HG02763 (cell line): Measurements from ENCODE around the gene HAPLN1.

Experiments
- ATAC-seq: cut with Tn5 transposase; IDR thresholded peaks from one replicate; pipeline ENCODE4 v1.9.1; 2021; ENCODE audit warnings: mild to moderate bottlenecking, moderate library complexity; ENCODE audit not compliant: unreplicated experiment

Gene HAPLN1

DNA sequence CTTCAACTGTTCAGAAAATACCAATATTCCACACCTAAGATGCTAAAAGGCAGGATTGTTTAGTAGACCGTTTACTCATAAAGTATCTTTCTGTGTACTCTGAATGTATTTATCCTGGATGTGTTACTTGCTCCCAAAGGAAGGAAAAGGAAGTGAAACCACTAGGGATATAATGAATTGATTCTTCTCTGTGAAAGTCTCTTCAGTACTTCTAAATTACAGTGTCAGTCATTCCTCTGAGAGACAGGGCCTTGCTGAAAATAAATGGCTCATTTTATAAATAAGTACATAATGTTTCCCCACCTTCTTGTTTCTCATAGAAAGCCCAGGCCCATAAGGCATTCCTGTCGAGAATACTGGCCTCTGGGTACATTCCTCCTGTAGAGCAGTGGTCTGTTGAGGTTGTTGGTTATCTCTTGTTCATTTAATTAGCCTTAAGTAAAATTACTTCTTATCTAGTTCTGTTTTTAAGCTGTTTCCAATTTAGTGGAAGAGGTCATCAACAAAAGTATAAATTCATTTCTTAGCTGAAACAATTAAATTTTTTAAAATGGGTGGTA is 1.6 kb downstream of the HAPLN1 start:
- no peak for ATAC-seq

DNA sequence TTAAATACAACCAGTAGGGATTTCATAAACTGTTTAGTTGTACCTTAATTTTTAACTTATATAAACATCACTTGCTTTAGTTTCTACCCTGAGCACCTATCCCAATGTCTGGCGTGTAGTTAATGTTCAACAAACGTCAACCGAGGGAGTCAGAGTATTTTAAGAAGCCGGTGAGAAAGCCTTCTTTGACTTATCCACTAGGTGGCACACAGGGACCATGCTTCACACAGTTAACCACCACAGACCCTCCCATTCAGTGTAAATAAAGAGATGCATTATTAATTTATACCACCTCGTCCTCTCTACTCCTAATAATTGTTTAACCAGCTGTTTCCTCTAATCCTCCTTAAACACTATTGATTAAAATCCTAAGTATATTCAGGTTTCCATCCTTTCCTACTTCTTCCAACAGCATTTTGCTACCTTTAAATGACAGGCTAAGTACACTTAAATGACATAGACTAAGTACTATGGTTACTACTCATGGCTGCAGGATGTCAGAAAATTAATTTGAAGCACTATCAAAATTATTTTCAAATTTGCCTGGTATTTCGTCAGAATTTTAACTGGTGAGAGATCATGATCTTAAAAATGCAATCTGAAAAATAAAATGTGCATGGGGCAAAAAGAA is 2.3 kb downstream of the HAPLN1 start:
- peak; percentile 83 for ATAC-seq

DNA sequence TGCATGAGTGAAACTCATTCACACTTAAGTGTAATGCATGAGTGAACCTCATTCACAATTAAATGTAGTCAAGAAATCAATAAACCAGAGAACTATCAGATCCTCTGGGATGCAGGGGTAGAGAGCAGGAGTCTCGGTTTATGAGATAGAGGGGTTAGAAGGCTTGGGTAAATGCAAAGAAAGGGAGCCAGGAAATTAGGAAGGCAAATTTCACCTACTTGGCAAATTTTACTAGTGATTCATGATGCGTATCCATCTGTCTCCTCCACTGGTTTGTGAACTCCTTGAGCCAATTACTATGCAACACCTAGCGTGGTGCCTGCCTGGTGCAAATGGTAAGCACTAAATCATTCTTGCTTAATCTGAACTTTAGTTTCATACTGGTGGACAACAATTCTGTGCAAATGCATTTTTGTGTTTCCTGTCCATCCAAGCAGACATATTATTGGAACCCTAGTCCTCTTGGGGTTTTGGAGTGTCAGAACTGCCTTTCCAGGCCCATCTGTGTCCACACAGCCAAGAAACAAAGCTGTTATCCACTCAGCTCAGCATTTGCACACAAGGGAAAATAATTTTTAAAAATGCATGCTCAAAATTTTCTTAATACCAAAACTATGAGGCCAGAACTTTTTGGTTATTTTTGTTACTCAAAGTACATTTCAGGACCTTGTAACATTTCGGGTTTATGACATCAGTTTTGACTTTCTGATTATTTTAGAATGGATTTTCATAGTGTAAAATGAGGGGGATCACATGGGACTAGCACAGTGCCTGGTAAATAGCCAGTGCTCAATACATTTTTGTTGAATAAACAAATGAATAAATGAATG is 5.2 kb downstream of the HAPLN1 start:
- ATAC-seq, result no peak

DNA sequence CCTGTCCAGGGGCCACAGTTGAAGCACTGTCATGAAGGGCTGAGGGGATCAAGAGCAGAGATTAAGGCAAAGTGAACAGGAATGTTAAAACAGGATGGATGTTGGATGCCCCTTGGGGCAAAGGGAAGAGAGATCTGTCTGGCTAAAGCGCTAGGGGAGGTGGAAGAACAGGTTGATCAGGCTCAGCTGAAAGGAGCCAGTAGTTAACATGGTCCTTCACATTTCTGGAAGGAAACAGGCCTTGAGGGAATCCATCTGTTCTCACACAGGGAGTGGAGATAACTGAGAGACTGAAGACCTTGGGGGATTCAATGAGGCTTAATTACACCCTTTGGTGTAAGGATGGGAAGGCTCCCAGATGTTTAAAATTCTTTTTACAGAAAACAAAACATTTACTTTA is 5.8 kb downstream of the HAPLN1 start:
- ATAC-seq, result no peak

DNA sequence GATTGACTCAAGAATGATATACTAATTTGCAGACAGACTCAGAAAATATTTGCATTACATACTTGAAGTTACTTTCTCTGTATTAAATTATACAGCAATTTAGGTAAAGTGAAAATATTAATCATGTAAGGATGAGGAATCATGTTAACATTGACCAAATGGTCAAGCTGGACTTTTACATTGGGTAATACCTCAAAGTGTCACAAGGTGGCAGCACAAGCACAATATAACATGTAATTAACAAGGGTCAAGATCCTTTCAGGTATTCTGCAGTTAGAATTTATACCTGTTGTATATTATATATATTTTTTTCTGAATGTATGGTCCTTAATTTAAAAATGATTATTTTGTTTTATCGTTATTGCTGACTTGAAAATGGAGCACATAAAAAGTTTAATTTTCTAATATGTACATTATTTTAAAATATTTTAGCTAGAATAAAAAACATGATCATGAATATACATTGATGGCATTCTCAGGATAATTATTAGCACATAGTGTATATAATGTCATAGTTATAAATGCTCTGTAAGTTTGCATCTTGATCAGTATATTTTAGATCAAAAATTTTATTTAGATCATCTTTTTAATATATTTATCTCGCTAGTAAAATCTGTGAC is 8.6 kb downstream of the HAPLN1 start:
- peak; percentile 83 for ATAC-seq

GRCh38 chr5:83709973-83710372 is 10.7 kb downstream of the HAPLN1 start:
- ATAC-seq, result no peak

DNA sequence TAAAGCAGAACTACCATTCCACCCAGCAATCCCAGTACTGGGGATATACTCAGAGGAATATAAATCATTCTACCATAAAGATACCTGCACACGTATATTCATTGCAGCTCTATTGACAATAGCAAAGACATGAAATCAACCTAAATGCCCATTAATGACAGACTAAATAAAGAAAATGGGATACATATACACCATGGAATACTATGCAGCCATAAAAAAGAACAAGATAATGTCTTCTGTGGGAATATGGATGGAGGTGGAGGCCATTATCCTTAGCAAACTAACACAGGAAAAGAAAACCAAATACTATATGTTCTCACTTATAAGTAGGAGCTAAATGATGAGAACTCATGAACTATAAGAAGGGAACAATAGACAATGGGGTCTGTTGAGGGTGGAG is 12.5 kb downstream of the HAPLN1 start:
- no peak for ATAC-seq

GRCh38 chr5:83703059-83703458 is 17.6 kb downstream of the HAPLN1 start:
- ATAC-seq, result no peak

DNA sequence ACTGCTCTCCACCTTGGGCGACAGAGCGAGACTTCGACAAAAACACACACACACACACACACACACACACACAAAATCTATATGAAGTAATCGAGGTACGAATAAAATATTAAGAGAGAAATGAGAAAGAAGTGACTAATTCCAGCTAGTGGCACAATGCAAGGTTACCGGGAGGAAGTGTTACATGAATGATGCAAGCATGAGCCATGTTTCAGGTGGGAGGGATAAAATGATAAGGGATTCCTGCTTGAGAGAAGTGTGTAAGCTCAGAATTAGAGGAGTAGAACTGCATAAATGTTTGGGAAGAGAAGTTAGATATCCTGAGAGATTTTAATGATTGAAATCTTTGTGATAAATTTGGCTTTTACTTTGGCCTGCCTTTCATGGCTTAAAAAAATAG is 18.8 kb downstream of the HAPLN1 start:
- ATAC-seq, result no peak

DNA sequence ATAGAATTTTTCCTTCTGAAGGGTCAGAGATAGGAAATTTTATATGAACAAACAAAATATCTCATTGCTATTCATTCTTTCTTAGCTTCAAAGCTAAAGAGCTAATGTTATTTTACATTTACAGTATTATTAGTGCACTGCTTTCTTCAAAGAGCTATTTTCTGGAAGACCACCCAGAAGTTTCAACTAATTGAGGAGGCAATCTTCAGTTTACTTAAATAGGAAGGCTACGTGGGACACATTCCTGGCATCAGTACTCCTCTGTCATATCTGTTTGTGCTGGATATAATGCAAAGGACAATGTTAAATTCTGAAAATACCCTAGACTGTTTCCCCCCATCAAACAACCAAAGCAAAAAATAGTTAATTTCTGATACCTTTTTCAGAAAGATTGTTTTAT is 30.8 kb downstream of the HAPLN1 start:
- ATAC-seq, result no peak

- no peak for ATAC-seq
Observed at GRCh38 chr5:83688281-83688680, 32.4 kb downstream of the HAPLN1 start.

GRCh38 chr5:83687124-83687619 is 33.5 kb downstream of the HAPLN1 start:
- no peak for ATAC-seq

DNA sequence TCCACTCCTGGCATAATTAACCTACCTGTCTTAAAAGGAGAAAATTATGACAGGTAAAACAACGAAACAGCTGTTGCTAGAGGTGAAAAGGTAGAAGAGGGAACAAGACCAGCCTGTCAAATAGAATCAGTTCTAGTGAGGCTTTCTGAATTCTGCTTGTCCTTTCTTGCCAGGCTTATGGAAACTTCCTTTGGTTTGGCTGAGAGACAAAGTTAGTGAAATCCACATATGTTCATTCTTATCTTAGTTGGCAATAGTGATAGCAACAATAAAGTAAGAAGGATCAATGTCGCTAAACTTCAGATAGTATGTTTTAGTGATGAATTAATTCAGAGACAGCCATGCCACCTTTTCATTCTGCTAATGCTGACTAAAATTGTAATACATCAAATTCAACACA is 34.4 kb downstream of the HAPLN1 start:
- no peak for ATAC-seq

DNA sequence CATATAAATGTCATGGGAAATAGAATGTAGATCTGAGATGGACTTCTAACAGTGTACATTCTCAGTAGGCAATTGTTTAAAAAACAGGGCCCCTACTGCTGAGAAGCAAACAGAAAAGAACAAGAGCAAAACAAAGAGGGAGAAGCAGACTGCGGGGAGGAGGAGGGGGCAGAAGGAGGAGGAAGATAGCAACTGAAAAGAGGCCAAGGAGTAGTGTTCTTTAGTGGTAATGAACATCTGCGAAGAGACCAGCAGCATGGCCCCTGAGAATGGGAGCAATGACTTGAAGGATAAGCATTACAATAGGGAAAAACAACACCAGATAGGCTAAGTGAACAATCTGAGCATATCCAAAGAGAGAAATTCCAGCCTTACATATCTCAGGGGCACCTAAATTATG is 36.8 kb downstream of the HAPLN1 start:
- ATAC-seq, result no peak

DNA sequence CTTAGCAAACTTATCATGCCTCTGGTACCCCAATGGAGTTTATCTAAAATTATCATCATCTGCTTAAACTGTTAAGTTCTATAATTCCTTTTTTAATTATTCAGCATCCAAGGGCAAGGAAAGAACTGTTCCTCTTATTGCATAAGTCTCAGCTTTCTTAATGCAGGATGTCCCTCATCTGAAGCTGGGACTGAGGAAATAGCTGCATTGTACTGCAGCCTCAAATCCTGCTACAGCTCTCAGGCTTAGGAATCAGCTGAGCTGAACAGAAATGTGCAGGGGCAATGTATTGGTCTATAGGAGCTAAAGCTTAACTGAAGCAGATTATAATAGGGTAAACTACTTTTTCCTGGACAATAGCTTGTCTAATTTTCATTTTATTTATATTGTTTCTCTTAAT is 48.0 kb downstream of the HAPLN1 start:
- no peak for ATAC-seq

DNA sequence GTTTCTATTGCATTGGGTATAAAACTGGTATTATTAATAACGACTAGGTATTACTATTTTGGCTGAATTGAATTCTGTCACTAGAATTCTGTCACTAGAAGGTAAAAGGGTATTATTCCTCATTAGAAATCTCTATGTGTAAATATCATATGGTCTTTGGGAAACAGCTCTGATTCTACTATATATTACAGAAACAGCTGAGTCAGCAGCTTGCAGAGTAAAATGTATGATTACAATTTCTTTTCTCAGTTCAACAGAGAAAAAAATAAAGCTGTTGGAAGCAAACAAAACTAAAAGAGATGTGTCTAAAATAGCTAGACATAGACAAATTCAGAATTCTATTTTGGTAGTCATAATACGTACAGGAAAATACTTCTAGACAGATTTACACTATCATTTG is 48.5 kb downstream of the HAPLN1 start:
- ATAC-seq, result no peak

GRCh38 chr5:83665631-83666030 is 55.0 kb downstream of the HAPLN1 start:
- no peak for ATAC-seq

DNA sequence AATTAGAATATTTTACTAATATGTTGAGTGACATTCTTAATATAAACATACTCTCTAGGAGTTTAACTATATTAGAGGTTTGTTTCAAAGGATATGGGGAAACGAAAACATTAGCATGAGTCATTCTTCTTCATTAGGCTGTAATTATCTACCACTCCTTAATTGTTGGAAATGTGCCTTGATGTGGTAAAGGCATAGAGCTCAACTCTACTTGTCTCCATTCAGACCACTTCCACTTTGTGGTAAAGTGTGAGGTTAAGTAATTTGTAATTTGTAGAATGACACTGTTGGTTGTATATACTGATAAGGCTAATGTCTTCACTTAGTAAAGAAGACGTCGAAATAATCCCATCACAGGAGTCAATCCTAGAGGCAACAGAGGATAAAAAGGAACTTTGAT is 58.1 kb downstream of the HAPLN1 start:
- no peak for ATAC-seq

DNA sequence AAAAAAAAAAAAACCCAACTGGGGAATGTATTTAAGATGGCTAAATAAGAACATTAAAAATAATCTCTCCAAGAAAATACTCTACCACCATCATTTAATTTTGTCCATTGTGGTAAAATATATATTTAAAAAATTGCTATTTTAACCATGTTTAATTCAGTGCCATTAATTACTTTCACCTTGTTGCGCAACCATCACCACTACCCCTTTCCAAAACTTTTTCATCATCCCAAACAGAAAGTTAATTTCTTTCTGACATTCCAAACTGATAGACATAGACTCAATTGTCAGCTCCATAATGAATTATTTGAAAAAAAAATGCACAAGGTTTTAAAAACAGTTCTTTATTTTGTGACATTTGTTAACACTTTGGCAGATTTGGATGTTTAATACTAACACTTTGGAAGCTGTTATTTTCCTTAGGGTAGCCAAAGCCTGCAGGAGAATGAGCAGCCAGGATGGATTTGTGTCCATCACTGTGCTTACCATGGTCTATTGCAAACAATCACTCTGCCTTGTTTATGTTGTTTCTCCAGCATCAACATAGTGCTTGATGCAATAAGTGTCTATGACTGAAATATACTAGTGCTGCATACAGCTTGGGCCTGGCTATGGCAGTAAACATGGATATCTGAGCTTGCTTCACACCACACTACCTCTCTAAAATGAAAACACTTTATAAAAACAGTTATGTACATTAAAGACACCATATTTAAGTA is 62.7 kb downstream of the HAPLN1 start:
- ATAC-seq, result no peak

DNA sequence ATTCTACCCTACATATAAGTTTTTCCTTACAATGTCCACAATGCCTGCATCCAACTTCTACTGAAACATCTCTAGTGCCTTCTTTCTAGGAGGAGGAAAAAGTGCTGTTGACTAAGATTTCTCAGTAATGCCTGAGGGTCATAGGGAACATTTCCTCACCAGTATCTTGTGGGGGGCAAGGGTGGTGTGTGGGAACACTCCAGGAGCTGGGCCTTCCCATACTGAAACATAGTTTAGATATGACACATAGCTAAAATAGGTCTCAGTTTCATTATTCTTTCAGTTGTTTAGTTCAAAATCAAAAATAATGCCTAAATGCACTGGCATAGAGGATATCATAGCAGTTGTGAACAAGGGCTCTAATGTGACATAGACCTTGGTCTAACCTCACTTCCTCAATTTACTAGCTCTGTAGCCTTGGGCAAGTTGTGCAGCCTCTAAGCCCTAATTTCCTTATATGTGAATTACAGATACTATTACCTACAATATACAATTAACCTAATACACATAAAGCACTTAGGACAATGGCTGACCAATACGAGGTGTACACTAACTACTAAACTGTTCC is 66.1 kb downstream of the HAPLN1 start:
- no peak for ATAC-seq

DNA sequence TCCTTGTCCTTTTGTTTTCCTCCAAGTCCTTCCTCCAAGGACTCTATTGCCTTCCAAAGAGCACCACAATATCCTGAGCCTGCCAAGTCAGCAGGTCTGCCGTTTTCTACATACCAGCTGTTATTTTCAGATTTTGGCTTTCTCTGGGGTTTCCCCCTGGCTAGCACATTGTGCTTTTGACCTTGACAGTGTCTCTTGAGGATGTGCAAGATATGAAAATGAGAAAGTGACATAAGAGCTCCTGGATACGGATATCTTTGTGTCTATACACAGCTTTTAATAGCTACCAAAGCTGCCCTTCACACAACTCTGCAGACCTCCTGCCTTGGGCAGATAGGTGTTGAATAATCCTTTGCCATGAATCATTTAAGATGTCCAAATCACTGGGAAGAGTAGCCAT is 67.0 kb downstream of the HAPLN1 start:
- ATAC-seq, result peak; percentile 51
